ENCODE measurements around the gene SNX9. TPM values are rescaled to one million over a fixed set of nuclear protein-coding genes. Genes with fewer than 3 reads are reported as not detected.

The SNX9 gene
- total and polyA plus RNA-seq, 2 of the 8 experiments (the other 6 are each of a cell fraction or from before 2014, with no cell fraction given) = 11.8 to 23.2 TPM

GRCh38 chr6:157983406-157984119 lies 160.5 kb downstream of the SNX9 start (continued):
- TF ChIP-seq CHD7 (IDR thresholded peaks at IDR 0.05; ENCODE audit: insufficient replicate concordance, low read length) (no peak), CREB1 (IDR thresholded peaks at IDR 0.05) (no peak)

Data from H1 (cell line).